ENCODE measurements around the gene FIS1. TPM values are rescaled to one million over a fixed set of nuclear protein-coding genes. Genes with fewer than 3 reads are reported as not detected.
"Not testable (repeated sequence)": the region's sequence is repeated elsewhere in the genome, so short reads cannot be mapped to it uniquely, and the experiment has no call there.

The FIS1 gene
- total RNA-seq, 1 donor from 2014 or later = 92.2 TPM

DNA sequence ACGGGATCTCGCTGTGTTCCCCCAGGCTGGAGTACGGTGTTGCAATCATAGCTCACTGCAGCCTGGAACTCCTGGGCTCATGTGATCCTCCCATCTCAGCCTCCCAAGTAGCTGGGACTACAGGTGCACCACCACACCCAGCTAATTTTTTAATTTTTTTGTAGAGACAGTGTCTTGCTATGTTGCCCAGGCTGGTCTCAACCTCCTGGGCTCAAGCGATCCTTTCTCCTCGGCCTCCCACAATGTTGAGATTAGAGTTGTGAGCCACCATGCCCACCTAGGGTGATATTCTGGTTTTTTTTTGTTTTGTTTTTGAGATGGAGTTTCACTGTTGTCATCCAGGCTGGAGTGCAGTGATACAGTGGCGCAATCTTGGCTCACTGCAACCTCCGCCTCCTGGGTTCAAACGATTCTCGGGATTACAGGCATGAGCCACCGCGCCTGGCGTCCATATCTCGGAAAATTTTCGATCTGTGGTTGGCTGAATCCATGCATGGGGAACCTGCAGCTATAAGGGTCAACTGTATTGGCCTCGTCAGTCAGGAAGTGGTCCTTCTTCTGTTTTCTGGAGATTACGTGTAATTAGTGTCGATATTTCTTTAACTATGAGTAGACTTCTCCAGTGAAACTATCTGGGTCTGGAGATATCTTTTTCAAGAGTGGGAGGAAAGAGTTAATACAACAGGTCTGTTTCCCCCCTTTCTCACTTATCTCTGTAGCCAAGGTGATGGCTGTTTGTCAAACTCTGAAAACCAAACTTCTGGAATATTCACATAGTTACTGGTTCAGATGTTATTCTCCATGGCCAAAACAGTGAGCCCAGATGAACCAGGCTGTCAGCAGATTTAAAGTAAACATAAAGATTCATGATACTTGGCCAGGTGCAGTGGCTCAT lies 21.0 kb upstream of the FIS1 start:
- Histone ChIP-seq H3K9me3 (ENCODE audit: low read depth) (no peaks in the 10 kb centered on the region), H3K27ac (no peak overlapping the region), H3F3A (ENCODE audit: low read depth) (no peaks in the 10 kb centered on the region), H3K36me3 (no peaks in the 10 kb centered on the region), H4K20me1 (ENCODE audit: low read depth) (no peaks in the 10 kb centered on the region), H3K4me3 (no peak overlapping the region), H3K9ac (no peak overlapping the region), H3K79me2 (ENCODE audit: low read depth) (no peaks in the 10 kb centered on the region), H3K4me2 (no peak overlapping the region), H2AFZ (replicated peaks) (no peak overlapping the region), H3K27me3 (no peaks in the 10 kb centered on the region), H3K4me1 (no peaks in the 10 kb centered on the region)
- Mint-ChIP-seq H3K27ac (peak overlapping the region; percentile 8), H3K4me3 (no peak overlapping the region), H3K9me3 (no peaks in the 10 kb centered on the region), H3K36me3 (no peaks in the 10 kb centered on the region), H3K27me3 (ENCODE audit: insufficient read depth, low read depth) (peaks cover 2% of the 10 kb centered on the region), H3K4me1 (peaks cover 4% of the 10 kb centered on the region)
- TF ChIP-seq EZH2phosphoT487 (IDR thresholded peaks at IDR 0.05) (no peak), EZH2 (IDR thresholded peaks at IDR 0.05) (no peak), CTCF (IDR thresholded peaks at IDR 0.05) (no peak)
- no peak for DNase-seq (ENCODE audit: low spot score)

- not testable (repeated sequence) for H3K79me2 ChIP-seq (ENCODE audit: low read depth); H3K4me1 Mint-ChIP-seq; H4K20me1 ChIP-seq (ENCODE audit: low read depth); H3K9me3 ChIP-seq (ENCODE audit: low read depth); H3F3A ChIP-seq (ENCODE audit: low read depth); H3K4me3 ChIP-seq; H3K27me3 Mint-ChIP-seq (ENCODE audit: insufficient read depth, low read depth); H3K36me3 Mint-ChIP-seq; DNase-seq (ENCODE audit: low spot score); H3K9ac ChIP-seq; H3K27ac ChIP-seq; H3K9me3 Mint-ChIP-seq; H3K4me3 Mint-ChIP-seq; H3K36me3 ChIP-seq; H3K4me2 ChIP-seq; H3K4me1 ChIP-seq; H3K27me3 ChIP-seq
- peak overlapping the region; percentile 76 for H2AFZ ChIP-seq (replicated peaks)
- H3K27ac Mint-ChIP-seq = peak overlapping the region; percentile 82
Observed at GRCh38 chr7:101264102-101264706, 19.3 kb upstream of the FIS1 start.

GRCh38 chr7:101258243-101258731 lies 13.4 kb upstream of the FIS1 start:
- Histone ChIP-seq H3K9me3 (ENCODE audit: low read depth) (no peaks in the 10 kb centered on the region), H3F3A (ENCODE audit: low read depth) (no peaks in the 10 kb centered on the region), H3K36me3 (no peaks in the 10 kb centered on the region), H3K27ac (no peak overlapping the region), H3K79me2 (ENCODE audit: low read depth) (no peaks in the 10 kb centered on the region), H3K4me2 (no peak overlapping the region), H3K4me1 (no peaks in the 10 kb centered on the region), H4K20me1 (ENCODE audit: low read depth) (no peaks in the 10 kb centered on the region), H2AFZ (replicated peaks) (no peak overlapping the region), H3K27me3 (no peaks in the 10 kb centered on the region), H3K9ac (no peak overlapping the region), H3K4me3 (no peak overlapping the region)
- no peaks in the 10 kb centered on the region for H3K36me3 Mint-ChIP-seq
- peaks cover 2% of the 10 kb centered on the region for H3K27me3 Mint-ChIP-seq (ENCODE audit: insufficient read depth, low read depth)
- no peaks in the 10 kb centered on the region for H3K9me3 Mint-ChIP-seq
- TF ChIP-seq EZH2phosphoT487 (IDR thresholded peaks at IDR 0.05) (no peak), CTCF (IDR thresholded peaks at IDR 0.05) (no peak), EZH2 (IDR thresholded peaks at IDR 0.05) (no peak)
- H3K4me1 Mint-ChIP-seq = no peaks in the 10 kb centered on the region
- H3K27ac Mint-ChIP-seq = no peak overlapping the region
- no peak overlapping the region for H3K4me3 Mint-ChIP-seq
- DNase-seq (ENCODE audit: low spot score) = no peak

DNA sequence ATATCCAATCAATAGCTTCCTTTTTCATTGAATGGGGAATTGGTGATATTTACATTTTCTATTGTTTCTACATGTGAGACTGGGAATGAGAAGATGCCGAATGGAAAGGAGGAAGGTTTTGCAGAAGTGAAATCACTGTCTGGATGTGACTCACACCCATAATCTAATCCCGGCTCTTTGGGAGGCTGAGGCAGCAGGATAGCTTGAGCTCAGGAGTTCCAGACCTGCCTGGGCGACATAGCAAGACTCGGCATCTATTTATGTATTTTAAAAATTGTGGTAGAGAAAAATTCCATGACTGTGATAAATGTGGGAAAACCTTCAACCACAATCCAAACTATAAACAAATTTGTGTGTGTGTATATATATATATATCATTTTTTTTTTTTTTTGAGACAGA lies 10.9 kb upstream of the FIS1 start:
- no peaks in the 10 kb centered on the region for H3K36me3 ChIP-seq
- Mint-ChIP-seq H3K4me3 (no peak overlapping the region), H3K9me3 (no peaks in the 10 kb centered on the region), H3K27ac (no peak overlapping the region), H3K4me1 (peaks cover 9% of the 10 kb centered on the region), H3K36me3 (peaks cover 4% of the 10 kb centered on the region), H3K27me3 (ENCODE audit: insufficient read depth, low read depth) (peaks cover 5% of the 10 kb centered on the region)
- H3K79me2 ChIP-seq (ENCODE audit: low read depth) = peaks cover 12% of the 10 kb centered on the region
- no peak overlapping the region for H3K27ac ChIP-seq
- H3K4me3 ChIP-seq = no peak overlapping the region
- no peak overlapping the region for H3K4me2 ChIP-seq
- no peak overlapping the region for H2AFZ ChIP-seq (replicated peaks)
- no peaks in the 10 kb centered on the region for H3K27me3 ChIP-seq
- H3K4me1 ChIP-seq = no peaks in the 10 kb centered on the region
- peaks cover 3% of the 10 kb centered on the region for H3F3A ChIP-seq (ENCODE audit: low read depth)
- no peaks in the 10 kb centered on the region for H3K9me3 ChIP-seq (ENCODE audit: low read depth)
- TF ChIP-seq EZH2phosphoT487 (IDR thresholded peaks at IDR 0.05) (no peak), EZH2 (IDR thresholded peaks at IDR 0.05) (no peak), CTCF (IDR thresholded peaks at IDR 0.05) (no peak)
- H4K20me1 ChIP-seq (ENCODE audit: low read depth) = peaks cover 3% of the 10 kb centered on the region
- no peak for DNase-seq (ENCODE audit: low spot score)
- no peak overlapping the region for H3K9ac ChIP-seq

DNA sequence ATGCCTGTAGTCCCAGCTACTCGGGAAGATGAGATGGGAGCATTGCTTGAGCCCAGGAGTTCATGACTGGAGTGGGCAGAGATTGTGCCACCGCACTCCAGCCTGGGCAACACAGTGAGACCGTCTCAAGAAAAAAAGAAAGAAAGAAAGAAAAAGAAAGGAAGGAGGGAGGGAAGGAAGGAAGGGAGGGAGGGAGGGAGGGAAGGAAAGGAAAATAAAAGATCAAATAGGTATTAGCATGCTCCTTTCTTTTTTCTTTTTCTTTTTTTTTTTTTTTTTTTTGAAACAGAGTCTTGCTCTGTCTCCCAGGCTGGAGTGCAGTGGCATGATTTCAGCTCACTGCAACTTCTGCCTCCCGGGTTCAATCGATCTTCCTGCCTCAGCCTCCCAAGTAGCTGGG lies 8.3 kb upstream of the FIS1 start:
- H3K4me3 ChIP-seq; H3K27ac ChIP-seq; H3K27me3 ChIP-seq; H3K9ac ChIP-seq; H3F3A ChIP-seq (ENCODE audit: low read depth); H3K36me3 Mint-ChIP-seq; H3K27me3 Mint-ChIP-seq (ENCODE audit: insufficient read depth, low read depth); H3K4me3 Mint-ChIP-seq; H3K9me3 ChIP-seq (ENCODE audit: low read depth); H3K4me1 ChIP-seq; H4K20me1 ChIP-seq (ENCODE audit: low read depth); H3K4me2 ChIP-seq; H3K36me3 ChIP-seq; H3K27ac Mint-ChIP-seq; DNase-seq (ENCODE audit: low spot score); H3K9me3 Mint-ChIP-seq; H2AFZ ChIP-seq (replicated peaks): not testable (repeated sequence)
- H3K4me1 Mint-ChIP-seq = peaks cover 13% of the 10 kb centered on the region
- H3K79me2 ChIP-seq (ENCODE audit: low read depth) = peaks cover 29% of the 10 kb centered on the region
